ENCODE measurements around the gene CTAG2.
"Not testable (repeated sequence)": the region's sequence is repeated elsewhere in the genome, so short reads cannot be mapped to it uniquely, and the experiment has no call there.

Gene CTAG2

DNA sequence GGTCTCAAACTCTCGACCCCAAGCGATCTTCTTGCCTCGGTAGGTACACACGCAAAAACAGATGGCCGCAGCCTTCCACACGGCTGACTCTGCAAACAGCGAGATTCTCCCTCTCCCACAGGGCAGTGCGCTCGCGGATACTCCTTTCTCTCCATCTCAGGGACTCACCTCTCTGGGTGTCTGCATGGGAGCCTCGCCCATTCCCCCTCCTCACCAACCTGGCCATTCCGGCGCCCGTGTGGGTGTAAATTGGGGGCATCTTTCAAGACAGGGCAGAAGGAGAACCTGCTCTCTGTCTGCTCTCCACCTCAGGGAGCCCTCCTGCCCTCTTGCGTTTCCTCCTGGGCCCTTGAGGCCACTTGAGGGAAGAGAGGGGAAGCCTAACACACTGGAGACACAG, 4.4 kb downstream of the CTAG2 start:
- DNase-seq (ENCODE audit: low spot score): no peak

DNA sequence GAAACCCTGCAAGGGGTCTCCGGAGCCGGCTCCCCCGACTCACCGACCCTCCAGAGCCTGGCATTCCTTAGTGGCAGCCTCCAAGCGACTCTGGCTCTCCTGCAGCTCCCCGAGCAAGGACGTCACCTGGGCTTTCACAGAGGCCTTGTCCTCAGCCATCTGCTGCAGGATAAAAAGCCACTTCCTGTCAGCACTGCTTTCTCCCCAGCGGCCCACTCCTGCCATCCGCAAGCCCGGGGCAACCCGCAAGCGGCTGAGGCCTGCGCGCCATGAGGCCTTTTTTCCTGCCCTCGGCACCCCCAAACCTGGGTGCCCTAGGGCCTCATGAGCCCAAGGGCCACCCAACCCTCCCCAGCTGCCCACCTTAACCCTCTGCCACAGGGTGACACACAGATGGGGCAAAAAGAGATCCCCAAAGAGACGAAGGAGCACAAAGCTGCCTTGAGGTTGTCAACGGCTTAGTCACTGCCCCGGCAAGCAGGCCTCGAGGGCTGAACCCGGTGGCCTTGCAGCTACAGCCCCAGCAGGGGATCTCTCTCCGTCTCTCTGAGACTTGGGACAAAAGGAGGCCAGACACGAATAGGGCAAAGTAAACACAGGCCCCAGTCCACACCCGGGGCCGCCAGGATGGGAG, 7.5 kb downstream of the CTAG2 start:
- DNase-seq (ENCODE audit: low spot score): not testable (repeated sequence)

DNA sequence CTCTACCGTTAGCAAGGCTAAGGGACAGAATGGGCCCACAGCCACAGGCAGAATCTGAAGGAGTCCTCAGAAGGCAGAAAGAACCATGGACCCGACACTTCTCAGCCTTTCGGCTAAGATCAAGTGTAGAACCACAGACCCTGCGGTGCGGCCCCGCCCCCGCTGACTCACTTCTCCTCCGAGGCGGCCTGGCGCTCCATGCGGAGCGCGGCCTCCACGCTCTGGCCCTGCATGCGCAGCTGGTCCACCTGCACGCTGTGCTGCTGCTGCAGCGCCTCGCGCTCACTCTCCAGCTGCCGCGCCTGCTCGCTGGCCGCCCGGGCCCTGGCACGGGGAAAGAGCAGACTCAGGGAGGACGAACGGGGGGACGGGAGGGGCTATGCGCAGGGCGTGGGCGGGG, 9.7 kb downstream of the CTAG2 start:
- DNase-seq (ENCODE audit: low spot score): not testable (repeated sequence)

DNA sequence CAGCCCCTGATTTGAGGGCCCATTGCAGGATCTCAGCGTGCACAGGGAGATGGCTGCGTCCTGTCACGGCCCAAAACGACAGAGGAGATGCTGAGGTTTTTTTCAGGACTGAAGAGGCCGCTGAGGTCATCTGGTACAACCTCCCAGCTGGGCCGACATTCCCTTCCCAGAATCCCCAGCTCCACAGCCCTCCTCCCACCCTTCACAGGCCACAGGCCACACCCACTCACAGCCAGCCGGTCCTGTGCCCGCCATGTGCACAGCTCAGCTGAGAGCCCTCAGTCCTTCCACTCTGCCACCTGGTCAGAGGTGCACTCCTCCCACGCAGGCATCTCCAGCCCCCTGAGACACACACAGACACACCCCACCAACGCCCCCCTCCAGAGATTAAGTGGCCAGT, 11.6 kb downstream of the CTAG2 start:
- DNase-seq (ENCODE audit: low spot score): not testable (repeated sequence)

DNA sequence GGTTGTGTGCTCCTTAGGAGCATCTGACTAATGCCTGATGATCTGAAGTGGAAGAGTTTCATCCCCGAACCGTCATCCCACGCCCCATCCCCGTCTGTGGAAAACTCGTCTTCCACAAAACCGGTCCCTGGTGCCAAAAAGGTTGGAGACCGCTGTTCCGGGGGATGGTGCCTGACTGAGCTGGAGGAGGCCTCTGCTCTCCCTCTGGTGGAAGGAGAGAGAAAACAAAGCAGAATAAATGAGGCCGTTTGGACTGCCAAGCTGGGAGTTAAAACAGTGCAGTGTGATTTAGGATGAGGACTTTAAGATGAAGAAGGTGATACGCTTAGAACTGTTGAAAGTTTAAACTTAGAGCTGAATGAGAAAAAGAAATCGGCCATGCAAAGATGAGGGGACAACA, 19.7 kb downstream of the CTAG2 start:
- not testable (repeated sequence) for DNase-seq (ENCODE audit: low spot score)

DNA sequence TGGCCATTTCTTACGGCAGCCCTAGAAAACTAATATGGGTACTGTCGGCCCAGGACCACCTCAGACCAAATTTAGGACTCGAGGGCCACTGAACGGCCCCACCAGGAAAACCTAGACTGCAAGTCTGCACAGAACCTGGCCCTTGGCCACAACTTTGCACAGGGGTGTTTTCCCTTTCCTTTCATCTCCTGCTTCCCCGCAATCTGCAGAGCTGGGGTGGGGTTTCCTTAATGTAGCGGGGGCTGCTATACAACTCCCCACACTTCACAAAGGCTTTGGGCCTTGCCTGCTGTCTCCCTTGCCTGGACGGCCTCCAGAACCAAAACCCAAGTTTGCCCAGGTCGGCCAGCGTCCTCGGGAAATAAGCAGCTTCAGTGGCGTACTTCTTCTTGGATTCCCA, 22.4 kb downstream of the CTAG2 start:
- DNase-seq (ENCODE audit: low spot score): not testable (repeated sequence)

DNA sequence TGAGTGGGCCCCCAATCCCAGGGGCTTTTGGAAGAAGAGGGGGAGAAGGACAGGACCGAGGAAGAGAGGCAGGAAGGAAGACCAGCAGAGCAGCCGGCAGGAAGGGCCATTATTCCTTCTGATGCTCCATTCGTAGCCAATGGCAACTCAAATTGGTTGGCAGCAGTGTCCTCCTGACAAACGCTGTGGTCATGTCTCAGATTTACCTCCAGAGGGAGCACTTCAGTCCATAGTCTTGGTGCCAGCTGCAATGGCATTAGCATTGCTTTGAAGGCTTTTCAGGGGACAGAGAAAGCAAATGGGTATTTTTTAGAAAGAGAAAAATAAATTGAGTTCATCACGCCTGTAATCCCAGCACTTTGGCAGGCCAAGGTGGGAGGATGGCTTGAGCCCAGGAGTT, 24.4 kb downstream of the CTAG2 start:
- not testable (repeated sequence) for DNase-seq (ENCODE audit: low spot score)

DNA sequence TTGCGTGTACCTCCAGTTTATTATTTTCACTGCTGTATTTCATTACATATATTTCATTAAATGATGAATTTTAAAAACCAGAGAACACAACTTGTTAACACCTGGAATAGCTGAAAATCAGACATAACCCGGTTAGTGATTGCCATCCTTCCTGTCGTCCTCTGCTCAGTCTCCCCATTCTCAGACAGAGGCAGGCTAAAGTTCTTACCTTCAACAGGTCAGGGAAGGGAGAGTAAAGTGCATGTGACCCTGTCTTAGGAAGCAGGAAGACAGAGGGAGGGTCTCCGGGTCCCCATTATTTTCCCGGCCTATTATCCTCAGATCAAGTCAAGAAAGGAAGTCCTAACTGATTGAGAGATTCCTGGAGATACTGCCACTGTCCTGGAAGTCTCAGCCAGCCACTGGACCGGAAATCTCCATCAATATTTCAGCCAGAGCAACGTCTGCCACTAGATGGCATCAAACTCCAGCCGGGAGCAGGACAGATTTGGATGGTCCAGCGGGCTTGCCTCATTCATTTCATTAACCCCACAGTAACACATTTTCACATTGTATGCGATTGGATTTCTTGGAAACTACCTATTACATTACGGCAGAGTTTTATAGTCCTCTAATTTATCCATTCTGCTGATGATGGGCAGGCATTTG, 32.5 kb downstream of the CTAG2 start:
- not testable (repeated sequence) for DNase-seq (ENCODE audit: low spot score)

DNA sequence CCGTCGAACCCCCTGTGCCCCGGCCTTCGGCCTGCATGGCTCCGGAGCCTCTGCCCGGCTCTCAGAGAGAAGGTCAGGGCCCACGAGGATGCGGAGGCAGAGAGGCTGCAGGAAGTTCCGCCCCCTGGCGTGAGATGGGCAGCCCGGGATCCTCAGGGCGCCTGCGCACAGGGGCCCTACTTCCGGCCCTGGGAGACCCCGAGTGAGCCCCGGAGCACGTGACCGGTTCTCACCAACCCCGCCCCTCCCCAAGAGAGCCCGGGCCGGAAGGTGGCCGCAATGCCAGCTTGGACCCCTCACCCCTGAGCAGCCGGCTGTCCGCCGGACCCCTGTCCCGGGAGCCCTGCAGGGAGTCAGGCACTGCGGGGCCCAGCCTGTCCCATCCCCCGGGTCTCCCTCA, 34.2 kb downstream of the CTAG2 start, which contains the start of gene CTAG1B:
Gene CTAG1B, minus strand, starts transcription at position 101 of the 400 bp plus-strand sequence. Its CDS starts 64 bp downstream, at position 37.
- not testable (repeated sequence) for DNase-seq (ENCODE audit: low spot score)

DNA sequence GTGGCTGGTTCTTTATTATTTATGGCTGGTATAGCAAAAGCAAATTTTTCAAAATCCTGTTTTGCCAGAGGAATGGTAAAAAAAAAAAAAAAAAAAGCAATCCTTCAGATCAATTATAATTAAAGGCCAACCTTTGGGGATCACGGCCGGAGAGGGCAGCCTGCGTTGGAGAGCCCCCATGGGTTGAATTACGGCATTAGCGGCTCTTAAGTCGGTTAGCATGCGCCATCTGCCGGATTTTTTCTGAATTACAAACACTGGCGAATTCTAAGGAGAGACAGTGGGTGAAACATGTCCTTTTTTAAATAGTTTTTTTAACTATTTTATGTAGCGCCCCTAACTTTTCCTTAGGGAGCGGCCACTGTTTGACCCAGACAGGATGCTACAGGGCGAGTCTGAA, 39.8 kb downstream of the CTAG2 start:
- not testable (repeated sequence) for DNase-seq (ENCODE audit: low spot score)

DNA sequence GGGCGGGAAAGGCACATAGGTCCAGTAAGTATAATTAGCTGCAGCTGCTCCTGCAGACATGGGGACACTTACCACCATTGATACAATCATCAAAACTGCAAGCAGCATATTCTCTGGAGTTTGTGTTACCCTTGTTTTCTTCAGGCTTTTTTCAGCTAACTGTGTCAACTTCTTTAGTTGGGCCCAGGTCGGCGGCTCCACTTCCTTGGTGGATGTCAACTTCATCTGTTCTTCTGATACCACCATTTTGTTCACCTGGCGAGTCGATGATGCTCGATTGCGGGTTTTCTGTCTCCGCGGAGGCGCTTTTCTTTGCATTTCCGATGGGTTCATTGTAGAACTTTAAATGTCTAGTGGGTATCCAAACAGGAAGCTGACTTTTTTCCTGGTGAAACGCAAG, 42.2 kb downstream of the CTAG2 start:
- DNase-seq (ENCODE audit: low spot score): not testable (repeated sequence)

DNA sequence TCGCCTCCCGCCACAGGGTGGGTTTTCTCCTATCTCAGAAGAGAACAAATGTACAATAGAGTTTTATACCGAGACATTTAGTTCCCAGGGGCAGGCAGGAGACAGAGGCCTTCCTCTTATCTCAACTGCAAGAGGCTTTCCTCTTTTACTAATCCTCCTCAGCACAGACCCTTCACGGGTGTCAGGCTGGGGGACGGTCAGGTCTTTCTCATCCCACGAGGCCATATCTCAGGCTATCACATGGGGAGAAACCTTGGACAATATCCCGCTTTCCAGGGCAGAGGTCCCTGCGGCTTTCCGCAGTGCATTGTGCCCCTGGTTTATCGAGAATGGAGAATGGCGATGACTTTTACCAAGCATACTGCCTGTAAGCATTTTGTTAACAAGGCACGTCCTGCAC, 44.6 kb downstream of the CTAG2 start:
- DNase-seq (ENCODE audit: low spot score): not testable (repeated sequence)

DNA sequence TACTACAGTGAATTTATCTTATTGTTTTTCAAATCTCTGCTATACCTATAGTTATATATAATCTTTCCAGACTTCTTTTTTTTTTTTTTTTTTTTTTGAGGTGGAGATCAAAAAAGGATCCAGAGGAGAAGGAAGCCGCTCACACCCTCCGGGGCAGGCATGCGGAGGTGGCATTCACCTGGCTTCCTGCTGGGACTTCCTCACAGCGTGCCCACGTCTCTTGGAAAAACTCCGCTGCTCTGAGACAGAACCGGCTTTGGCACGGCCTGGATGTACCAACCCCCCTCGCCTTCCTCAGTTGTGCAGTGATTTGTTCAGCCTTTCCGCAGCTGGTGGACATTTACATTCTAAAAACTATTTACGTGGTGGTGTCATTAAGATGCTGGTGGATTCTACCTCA, 45.4 kb downstream of the CTAG2 start:
- DNase-seq (ENCODE audit: low spot score): not testable (repeated sequence)

DNA sequence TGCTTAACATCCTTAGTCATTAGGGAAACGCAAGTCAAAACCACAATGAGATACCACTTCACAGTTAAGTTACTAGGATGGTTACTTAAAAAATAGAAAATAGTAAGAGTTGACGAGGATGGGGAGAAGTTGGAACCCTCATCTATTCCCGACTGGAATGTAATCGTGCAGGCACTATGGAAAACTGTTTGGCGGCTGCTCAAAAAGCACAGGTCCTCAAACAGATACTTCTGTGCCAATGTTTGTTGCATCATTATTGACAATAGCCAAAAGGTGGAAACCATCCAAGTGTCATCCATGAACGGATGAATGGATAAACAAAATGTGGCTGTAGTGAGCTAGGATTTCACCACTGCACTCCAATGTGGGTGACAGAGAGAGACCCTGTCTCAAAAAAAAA, 46.0 kb downstream of the CTAG2 start:
- DNase-seq (ENCODE audit: low spot score): no peak

DNA sequence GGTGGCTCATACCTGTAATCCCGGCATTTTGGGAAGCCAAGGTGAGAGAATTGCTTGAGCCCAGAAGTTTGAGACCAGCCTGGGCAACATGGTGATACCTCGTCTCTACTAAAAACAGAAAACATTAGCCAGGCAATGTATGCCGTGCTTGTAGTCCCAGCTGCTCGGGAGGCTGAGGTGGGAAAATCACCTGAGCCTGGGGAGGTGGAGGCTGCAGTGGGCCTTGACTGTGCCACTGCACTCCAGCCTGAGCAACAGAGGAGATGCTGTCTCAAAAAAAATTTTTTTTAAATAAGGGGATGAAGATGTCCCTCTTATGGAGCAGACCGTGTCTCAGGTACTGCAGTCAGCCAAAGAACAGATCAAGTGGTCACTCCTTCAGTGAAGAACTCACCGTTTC, 47.8 kb downstream of the CTAG2 start:
- no peak for DNase-seq (ENCODE audit: low spot score)

DNA sequence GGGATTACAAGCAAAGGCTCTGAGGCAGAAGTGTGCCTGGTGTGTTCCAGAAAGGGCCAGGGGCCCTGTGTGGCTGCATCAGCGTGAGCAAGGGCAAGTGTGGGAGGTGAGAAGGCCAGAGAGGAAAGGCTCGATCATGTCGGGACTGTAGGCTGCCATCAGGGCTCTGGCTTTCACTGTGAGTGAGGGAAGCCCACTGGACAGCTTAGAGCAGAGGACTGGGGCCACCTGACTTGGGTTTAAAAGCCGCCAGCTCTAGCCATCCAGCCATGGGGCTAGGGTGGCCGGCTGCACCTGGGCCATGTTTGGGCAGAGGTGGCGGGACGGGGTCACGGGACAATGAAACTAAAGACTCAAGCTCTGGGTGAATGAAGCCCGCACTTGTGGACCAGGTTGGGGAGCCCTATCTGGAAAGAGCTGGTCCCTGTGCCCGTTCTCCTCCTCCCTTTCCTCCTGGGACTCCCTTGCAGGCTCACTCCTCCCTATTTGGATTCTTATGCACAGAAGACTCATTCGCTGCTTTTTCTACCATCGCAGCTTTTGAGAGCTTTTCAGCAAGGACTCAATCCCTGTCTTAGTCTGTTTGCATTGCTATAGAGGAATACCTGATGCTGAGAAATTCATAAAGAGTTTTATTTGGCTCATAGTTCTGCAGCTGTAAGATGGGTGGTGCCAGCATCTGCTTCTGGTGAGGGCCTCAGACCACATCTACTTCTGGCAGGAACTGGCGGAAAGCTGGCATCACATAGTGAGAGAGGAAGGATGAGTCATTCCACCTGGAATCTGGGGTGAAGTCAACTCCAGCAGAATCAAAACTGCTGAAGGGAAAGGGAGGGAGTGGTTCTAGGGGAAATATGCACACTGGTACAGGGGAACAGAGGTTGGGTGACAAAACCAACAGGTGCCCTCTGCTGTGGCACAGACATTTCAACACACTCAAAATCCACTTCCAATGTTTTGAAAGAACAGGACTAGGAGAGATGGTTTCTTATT, 49.6 kb downstream of the CTAG2 start:
- no peak for DNase-seq (ENCODE audit: low spot score)

DNA sequence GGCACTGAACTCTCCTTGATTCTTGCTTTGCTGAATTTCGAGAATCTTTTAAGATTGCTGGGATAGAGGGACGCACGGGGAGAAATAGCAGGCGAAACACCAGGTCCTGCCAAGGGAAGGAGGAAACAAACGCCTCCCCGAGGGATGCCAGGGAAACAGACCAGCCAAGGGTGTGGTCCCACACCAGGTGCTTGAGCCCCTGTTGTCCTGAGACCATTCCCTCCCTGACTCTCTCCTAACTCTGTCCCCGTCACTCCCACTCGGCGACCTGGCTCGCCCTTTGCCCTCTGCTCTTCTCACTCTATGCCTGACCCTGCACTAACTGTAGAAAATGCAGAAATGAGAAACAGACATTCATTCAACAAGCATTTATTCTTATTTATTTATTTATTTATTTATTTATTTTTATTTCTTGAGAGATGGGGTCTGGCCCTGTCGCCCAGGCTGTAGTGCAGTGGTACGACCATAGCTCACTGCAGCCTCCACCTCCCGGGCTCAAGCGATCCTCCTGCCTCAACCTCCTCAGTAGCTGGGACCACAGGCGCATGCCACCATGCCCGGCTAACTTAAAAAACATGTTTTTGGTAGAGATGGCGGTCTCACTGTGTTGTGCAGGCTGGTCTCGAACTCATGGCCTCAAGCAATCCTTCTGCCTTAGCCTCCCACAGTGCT, 50.5 kb downstream of the CTAG2 start:
- DNase-seq (ENCODE audit: low spot score): no peak

DNA sequence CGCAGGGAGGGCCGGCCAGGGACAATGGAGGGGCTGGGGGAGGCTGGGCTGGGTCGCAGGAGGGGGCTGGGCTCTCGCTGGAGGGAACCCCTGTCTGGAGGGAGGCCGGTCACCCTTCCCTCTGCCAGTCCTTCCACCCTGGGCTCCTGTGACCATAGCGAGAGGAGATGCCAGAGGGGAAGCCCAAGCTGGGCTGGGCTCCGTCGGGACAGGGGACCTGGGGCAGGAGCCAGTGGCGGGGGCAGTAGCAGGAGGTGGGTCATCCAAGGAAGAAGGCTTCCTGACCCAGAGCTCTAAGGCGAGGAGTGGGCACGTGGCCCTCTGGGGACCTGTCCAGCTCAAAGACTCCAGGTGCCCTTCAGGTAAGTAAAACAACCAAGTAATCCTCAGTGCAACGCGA, 51.2 kb downstream of the CTAG2 start:
- DNase-seq (ENCODE audit: low spot score): no peak

All from CD4-positive, alpha-beta T cell treated with Interleukin-15 for 4 hours (primary cell).